ENCODE results near the gene TMEM81.

GRCh38 chr1:205095422-205095821, 11.2 kb upstream of the TMEM81 start:
- TF ChIP-seq EZH2phosphoT487 (IDR thresholded peaks at IDR 0.05; ENCODE audit: insufficient read depth, low read depth) (no peak), EZH2 (IDR thresholded peaks at IDR 0.05; ENCODE audit: insufficient read depth, poor library complexity, severe bottlenecking) (no peak)

All from GM23248 (cell line).